Activated gamma-delta T cell treated with Interleukin-2 at 50 U/mL for 16 hours (primary cell): Measurements from ENCODE around the gene ARL14EPL.
"Not testable (repeated sequence)": the region's sequence is repeated elsewhere in the genome, so short reads cannot be mapped to it uniquely, and the experiment has no call there.

Experiments
- DNase-seq: peaks from one replicate; pipeline ENCODE4 v3.0.0-alpha.2; 2020

Gene ARL14EPL

DNA sequence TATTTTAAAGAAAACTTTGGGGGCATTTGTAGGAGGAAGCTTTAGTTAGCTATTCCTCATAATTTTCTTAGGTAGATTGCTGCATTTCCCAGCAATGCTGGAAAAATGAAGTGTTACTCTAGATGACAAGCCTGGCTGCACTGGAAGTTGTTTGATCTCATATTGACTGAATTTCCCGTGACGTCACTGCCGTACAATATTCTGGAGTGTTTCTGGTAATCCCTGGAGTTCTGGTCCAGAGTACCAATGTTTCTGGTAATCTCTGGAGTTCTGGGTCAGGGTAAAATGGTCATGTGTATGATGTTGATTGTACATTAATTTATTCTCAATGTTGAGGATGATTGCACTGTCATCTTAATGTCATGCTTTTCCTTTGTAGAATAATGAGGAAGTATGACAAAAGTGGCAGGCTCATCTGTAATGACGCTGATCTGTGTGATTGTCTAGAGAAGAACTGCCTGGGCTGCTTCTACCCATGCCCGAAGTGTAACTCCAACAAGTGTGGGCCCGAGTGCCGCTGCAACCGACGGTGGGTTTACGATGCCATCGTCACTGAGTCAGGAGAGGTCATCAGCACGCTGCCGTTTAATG, 26.2 kb downstream of the ARL14EPL start:
- DNase-seq: no peak

DNA sequence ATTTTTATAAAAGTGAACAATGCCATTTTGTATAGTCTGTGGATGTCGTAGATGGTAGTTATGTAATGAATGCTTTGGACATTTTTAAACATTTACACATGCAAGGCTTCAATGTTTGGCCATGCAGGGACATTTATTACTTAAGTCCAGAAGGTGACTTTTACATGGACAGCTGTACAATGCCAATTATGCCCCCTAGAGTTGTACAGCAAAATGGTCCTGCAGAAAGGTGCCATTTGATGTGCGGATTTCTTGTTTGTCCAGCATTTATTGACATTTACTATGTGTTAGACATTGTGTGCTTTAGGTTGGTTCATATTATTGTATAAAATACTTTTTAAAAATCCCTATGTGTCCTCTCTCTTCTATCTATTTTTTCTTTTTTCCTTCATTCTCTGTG, 30.1 kb downstream of the ARL14EPL start:
- DNase-seq: no peak

DNA sequence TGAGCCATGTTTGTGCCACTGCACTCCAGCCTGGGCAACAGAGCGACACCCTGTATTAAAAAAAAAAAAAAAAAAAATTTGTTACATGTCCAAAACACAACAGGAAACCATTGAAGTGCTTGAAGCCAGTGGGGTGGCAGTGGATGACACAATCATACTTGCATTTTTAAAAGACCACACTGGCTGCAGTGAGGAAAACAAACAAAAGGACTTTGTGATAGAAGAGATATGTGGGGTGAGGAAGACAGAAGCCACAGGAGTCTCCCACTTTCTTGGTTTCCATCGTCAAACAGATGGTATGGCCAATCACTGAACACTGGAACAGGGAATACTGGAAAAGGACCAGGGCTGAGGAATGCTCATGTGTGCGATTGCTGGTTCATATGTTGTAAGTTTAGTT, 31.7 kb downstream of the ARL14EPL start:
- DNase-seq: no peak

DNA sequence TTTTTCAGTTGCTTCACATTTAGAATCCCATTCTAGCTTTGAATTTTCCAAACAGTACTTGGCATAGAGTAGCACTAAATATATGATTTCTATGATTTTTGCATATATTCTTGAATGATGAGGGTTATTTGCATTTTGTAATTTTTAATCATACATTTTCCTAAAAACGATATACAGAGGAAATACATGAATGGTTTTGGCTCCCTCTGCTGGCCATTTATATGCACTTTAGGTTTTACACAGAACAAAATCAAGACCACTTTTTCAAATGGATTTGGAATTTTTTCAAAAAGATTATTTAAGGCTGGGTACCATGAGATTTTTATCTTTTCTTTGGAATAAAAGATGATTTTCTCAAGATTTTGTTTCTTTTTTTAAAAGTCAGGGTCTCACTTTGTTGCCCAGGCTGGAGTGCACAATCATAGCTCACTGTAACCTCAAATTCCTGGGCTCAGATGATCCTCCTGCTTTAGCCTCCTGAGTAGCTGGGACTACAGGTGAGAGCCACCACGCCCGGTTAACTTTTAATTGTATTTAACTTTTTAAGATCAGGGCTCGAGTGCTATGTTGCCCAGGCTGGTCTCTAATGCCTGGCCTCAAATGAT, 35.9 kb downstream of the ARL14EPL start:
- DNase-seq: peak; percentile 22

- no peak for DNase-seq
Observed at GRCh38 chr5:116071211-116071610, 38.9 kb downstream of the ARL14EPL start.

DNA sequence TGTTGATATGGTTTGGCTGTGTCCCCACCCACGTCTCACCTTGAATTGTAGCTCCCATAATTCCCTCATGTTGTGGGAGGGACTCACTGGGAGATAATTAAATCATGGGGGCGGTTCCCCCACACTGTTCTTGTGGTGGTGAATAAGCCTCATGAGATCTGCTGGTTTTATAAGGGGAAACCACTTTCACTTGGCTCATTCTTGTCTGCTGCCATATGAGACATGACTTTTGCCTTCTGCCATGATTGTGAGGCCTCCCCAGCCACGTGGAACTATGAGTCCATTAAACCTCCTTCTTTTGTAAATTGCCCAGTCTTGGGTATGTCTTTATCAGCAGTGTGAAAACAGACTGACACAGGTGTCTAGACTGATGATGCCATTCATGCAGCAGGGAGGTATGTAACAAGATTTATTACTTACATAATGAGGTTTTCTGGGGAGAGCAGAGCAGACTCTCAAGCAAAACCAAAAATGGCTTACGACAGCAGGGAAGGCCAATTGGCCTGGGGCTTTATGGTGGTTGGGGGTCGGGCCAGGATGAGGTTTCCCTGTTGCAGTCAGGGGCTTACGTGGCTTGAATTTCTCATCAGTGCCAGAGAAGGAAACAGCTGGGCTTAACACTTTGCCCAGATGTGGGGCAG, 43.0 kb downstream of the ARL14EPL start:
- no peak for DNase-seq

DNA sequence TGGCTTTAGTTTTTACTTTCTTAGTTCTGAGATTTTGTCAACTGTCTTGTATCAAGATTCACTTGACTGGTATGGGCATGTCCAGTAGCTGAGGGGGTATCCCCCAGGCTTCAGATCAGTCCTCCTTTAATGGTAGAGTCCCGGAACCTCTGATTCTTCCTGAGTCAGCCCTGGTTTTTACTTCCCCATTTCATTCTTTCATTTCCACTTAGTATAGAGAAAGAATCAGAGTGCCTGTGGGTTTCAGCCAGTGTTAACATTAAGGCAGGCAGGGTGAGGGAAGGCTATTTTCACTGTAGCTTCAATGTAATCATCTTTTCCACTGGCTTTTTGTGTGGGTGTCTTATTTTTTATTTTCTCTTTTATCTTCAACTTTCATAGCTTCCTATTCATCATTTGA, 44.2 kb downstream of the ARL14EPL start:
- no peak for DNase-seq

- DNase-seq: no peak
Observed at GRCh38 chr5:116078199-116078598, 45.9 kb downstream of the ARL14EPL start.

- DNase-seq: no peak
Observed at GRCh38 chr5:116084287-116084691, 52.0 kb downstream of the ARL14EPL start.

GRCh38 chr5:116084871-116085715, 52.8 kb downstream of the ARL14EPL start, which contains the start of gene COMMD10:
Gene COMMD10, plus strand, starts transcription at chr5:116085025.
- peak; percentile 76 for DNase-seq

DNA sequence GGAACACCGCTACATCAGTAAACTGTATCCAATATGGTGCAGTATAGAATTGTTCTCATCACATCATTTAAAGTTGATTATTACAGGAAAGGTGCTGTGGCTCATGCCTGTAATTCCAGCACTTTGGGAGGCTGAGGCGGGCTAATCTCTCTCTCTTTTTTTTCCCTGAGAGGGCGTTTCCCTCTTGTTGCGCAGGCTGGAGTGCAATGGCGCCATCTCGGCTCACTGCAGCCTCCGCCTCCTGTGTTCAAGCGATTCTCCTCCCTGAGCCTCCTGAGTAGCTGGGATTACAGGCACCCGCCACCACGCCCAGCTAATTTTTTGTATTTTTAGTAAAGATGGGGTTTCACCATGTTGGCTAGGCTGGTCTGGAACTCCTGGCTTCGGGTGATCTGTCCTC, 54.0 kb downstream of the ARL14EPL start:
- not testable (repeated sequence) for DNase-seq

DNA sequence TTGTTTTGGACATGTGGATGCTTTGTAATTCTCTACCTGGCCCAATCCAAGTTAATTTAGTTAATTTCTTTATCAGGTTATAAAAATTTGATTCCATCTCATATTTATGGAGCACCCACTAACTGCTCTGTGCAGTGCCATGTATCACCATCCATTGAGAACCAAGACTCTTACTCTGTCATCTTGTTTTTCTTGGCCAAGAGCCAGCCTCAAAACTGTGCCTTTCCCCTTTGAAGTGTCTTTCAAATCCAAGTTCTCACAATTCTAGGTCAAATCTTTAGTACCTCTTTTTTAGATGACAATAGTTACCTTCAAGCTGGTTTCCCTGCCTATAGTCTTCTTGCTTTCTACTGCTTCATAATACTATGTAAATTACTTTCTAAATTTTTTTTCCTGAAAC, 55.8 kb downstream of the ARL14EPL start:
- no peak for DNase-seq

DNA sequence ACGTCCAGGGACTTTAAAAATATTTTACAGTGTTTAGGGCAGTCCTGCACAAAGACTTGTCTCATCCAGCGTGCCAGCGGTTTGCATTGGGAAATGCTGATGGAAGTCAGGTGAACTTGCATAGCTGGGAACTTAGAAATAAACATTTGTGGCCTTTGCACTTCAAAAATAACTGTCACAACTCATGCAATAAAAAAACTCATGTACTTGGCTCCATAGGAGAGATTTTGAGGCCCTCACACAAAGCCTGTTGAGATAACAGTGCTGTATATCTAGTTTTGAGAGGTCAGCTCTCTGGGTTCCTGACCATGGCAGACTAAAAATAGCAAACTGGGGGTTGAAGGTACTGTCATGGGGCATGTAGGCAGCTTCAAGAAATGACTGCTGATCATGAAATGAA, 58.0 kb downstream of the ARL14EPL start:
- no peak for DNase-seq

GRCh38 chr5:116091416-116091815, 59.1 kb downstream of the ARL14EPL start:
- no peak for DNase-seq

GRCh38 chr5:116097301-116097700, 65.0 kb downstream of the ARL14EPL start:
- no peak for DNase-seq

GRCh38 chr5:116098998-116099397, 66.7 kb downstream of the ARL14EPL start:
- no peak for DNase-seq

GRCh38 chr5:116104941-116105340, 72.7 kb downstream of the ARL14EPL start:
- not testable (repeated sequence) for DNase-seq
